ENCODE measurements around the gene SCN4A.
"Not testable (repeated sequence)": the region's sequence is repeated elsewhere in the genome, so short reads cannot be mapped to it uniquely, and the experiment has no call there.

SCN4A gene

GRCh38 chr17:63972796-63973195, at the start of gene SCN4A:
Gene SCN4A (minus strand): TSS chr17:63972918. CDS start chr17:63972841, 77 bp downstream.
- no peak for DNase-seq

GRCh38 chr17:64020056-64020766, 47.5 kb upstream of the SCN4A start, which contains the start of gene ICAM2:
Gene ICAM2 (minus strand): TSS chr17:64020633. CDS start chr17:64006691, 13,942 bp downstream.
- DNase-seq, result no peak

- DNase-seq, result not testable (repeated sequence)
Measured at GRCh38 chr17:64019551-64019961, 46.8 kb upstream of the SCN4A start.

- DNase-seq, result no peak
Measured at GRCh38 chr17:64017381-64017980, 44.8 kb upstream of the SCN4A start.

DNA sequence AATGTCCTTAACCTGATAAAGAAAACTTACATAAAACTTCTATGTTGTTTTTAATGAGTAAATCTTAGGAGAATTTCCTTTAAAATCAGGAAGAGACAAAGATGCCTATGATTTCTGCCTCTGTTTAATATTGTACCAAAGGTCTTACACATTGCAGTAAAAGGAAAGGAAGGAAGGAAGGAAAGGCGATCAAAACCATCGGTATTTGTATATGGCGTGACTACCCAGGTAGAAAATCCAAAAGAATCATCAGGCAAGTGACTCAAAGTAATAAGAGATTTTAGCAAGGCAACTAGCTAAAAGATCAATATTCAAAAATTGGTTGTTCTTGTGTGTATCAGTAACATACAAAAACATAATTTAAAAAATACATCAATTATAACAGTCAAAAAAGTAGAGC, 44.3 kb upstream of the SCN4A start:
- DNase-seq, result no peak

DNA sequence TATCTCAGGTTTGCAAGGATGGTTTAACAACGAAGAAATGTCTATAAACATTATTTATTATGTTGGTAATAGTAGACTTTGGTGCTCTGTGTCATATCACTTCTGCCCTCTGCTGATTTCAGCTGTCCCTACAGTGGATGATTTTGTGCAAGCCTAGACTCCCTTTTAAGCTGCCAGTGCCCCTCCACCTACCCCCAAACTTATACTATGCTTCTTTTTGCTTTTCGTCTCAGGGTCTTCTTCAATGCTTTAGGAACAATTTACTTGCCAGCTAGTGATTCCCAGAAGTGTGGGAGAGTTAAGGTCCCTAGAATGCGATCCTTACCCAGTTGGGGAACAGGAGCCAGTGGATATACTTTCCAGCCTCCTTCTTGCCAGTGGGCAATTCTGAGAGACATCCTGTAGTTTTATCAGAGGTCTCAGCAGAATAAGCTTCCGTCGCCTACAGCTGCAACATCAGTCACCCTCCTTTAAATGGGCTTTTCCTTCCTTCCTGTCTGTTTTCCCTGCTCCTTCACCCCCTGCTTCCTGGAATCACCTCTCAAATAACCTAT, 43.6 kb upstream of the SCN4A start:
- DNase-seq, result no peak

- no peak for DNase-seq
Measured at GRCh38 chr17:64015447-64015846, 42.7 kb upstream of the SCN4A start.

DNA sequence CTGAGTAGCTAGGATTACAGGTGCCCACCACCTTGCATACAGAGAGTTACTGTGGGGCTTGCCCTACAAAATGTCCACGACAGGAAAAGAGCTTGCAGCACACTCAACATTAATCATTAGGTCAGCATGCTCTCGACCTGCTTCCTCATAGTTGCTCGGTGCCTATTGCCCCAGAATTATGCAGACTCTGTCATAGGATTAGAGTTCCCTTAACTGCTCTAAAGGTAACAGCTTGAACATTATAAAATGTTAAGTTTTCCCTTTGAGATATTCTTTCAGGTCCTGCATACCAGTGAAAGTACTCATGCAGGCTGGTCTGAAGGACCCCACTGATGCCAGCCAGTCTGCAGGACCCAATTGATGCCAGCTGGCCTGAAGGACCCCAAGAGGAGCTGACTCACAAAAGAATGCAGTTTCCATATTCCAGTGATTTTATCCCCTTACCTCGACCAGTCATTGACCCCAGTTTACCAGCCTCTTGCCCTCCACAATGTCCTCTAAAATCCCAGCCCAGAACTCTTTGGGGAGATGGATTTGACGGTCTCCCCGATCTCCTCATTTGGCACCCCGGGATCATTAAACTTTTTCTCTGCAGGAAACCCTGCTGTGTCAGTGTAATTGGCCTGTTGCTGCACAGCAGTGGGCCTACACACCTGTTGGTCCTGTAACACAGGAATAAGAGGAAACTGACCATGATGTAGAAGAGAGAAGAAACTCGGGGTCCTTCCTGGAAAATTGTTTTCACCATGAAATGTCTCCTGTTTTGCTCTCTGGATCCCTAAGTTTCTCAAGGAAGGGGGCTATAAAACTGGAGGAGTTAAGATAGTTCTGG, 37.1 kb upstream of the SCN4A start:
- no peak for DNase-seq

GRCh38 chr17:64008830-64009229, 36.1 kb upstream of the SCN4A start:
- no peak for DNase-seq

GRCh38 chr17:64008346-64008745, 35.6 kb upstream of the SCN4A start:
- DNase-seq, result no peak

GRCh38 chr17:64007838-64008282, 35.1 kb upstream of the SCN4A start:
- DNase-seq, result no peak

DNA sequence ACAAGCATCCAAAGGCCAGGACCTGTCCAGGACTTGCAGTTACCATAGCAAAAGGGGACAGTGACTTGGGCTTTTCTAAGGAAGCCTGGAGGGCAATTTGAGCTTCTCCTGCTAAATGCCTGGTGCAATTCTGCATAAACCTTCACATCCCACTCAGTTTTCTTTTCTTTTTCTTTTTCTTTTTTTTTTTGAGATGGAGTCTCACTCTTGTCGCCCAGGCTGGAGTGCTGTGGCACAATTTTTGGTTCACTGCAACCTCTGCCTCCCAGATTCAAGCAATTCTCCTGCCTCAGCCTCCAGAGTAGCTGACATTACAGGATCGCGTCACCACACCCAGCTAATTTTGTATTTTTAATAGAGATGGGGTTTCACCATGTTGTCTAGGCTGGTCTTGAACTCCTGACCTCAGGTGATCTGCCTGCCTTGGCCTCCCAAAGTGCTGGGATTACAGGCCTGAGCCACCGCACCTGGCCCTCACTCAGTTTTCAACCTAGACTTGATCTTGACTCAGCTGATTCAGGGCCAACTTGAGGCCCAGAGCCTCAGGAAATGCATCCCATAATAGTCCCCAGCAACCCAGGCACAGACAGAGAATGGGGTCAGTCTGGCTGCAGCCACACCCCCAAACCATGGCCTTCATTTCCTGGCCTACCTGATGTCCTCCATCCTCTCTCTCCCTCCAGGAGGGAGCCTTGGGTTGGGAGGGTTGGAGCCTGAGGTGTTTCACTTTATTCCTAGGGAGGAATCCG, 34.5 kb upstream of the SCN4A start:
- not testable (repeated sequence) for DNase-seq

DNA sequence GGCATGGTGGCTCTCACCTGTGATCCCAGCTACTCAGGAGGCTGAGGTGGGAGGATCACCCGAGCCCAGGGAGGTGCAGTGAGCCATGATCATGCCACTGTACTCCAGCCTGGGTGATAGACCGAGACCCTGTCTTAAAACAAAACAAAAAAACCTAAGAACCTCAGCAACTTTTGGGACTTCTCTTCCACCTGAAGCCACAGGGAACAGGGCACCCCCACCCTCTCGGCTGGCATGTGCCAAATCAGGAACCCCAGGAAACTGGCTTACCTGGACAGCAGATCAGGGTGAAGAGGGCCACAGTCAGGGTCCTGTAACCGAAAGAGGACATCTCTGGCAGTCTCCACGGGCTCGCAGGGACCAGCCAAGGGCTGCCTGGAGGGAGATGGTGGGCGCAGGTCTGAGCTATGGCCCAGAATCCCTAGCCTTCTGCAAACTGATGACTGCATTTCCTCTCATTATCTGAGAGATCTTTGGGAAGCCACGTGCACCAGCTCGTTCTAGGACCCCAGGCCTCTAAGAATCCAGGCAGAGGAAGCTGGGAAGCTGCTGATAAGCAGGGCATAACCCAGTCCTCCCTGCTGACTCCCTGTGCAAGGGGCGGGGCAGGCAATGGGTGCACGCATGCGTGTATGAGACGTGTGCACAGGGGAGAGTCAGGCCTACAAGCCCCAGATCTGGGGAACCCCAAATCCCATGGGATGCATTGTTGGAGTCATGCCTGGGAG, 33.8 kb upstream of the SCN4A start:
- DNase-seq, result no peak

GRCh38 chr17:64005734-64006167, 33.0 kb upstream of the SCN4A start:
- peak; percentile 26 for DNase-seq

GRCh38 chr17:64004903-64005733, 32.4 kb upstream of the SCN4A start:
- no peak for DNase-seq

GRCh38 chr17:64004218-64004770, 31.6 kb upstream of the SCN4A start:
- no peak for DNase-seq

GRCh38 chr17:64003526-64004121, 30.9 kb upstream of the SCN4A start:
- no peak for DNase-seq

DNA sequence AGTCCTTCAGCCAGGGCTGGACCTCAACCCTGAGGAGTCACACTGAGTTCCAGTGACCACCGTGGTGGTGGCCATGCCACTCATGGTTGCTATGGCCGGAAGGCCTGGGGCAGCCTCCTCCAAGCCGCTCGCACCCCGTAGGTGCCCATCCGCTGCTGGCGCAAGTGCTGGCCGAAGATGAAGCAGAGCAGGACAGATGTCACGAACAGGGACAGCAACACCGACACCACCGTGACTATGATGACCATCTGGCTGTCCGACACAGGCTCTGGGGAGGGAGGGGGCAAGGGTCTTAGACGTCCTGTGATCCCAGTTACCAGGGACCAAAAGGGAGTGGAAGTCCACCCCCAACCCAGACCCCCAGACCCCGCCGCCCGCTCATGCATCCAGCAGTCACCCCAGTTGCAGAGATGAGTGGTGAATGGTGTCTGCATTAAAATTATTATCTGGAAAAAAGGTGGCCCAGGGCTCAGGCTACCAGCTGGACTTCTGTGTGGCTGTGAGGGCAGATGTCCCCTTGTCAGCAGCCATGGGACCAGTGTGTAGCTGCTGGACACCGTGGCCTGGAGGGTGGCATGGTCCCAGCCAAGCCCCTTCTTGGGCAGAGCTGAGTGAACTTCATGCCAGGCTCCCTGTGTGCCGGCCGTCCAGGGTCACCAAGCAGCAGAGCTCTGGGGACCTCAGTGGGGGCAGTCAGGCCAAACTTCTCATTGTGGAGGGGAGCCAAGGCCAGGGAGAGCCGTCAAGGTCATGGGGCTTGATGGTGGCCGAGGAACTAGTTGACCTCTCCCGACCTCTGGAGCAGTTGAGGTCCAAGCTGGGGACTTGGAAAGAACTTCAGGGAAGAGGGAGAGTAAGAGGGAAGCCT, 30.2 kb upstream of the SCN4A start:
- no peak for DNase-seq

Measured in DMS79 treated with DMSO at 0.1 percent for 48 hours (cell line).